GM10248 (cell line): ENCODE results near the gene SH3RF1.

Experiments
- CTCF ChIA-PET: fragments of 300-600 bp; sonication (Branson Sonifier 250); formaldehyde crosslinking; extraction: SDS; loops from one replicate; lab custom pipeline; 2021; ENCODE audit warnings: antibody characterized with exemption; lab: Yijun Ruan, JAX
- POLR2A ChIA-PET: fragments of 350-650 bp; sonication (Branson Sonifier 250); formaldehyde crosslinking; extraction: SDS; loops from one replicate; lab custom pipeline; 2020; ENCODE audit warnings: antibody characterized with exemption; lab: Yijun Ruan, JAX
- DNase-seq: peaks from one replicate; pipeline ENCODE4 v3.0.0; 2012; ENCODE audit errors: extremely low spot score
- TF ChIP-seq, protein P1 (sequence below): IDR thresholded peaks from 2 replicates; pipeline ENCODE4 v1.5.1; 2012; ENCODE audit warnings: mild to moderate bottlenecking, low read depth; ENCODE audit errors: extremely low read depth, missing control alignments, control extremely low read depth

Gene SH3RF1

DNA sequence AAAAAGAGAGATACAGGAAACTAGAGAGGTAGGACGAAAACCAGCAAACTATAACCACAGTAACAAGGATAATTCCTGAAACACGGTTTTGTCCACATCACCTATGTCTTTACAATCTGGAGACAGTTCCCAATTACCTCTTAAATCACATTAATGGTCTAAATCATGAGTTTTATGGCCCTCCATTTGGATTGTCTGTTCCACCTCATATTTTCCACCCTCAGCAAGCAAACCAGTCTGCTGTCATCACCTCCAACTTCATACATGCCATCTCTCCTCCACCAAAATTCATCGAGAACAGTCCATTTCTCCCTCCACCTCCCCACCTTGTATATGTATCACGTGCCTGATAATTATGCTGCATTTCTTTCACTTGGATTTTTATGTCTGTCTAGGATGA, 107.3 kb downstream of the SH3RF1 start:
- ChIA-PET CTCF (no interaction called here), POLR2A (no interaction called here)
- DNase-seq: no peak
- TF ChIP-seq, protein P1, sequence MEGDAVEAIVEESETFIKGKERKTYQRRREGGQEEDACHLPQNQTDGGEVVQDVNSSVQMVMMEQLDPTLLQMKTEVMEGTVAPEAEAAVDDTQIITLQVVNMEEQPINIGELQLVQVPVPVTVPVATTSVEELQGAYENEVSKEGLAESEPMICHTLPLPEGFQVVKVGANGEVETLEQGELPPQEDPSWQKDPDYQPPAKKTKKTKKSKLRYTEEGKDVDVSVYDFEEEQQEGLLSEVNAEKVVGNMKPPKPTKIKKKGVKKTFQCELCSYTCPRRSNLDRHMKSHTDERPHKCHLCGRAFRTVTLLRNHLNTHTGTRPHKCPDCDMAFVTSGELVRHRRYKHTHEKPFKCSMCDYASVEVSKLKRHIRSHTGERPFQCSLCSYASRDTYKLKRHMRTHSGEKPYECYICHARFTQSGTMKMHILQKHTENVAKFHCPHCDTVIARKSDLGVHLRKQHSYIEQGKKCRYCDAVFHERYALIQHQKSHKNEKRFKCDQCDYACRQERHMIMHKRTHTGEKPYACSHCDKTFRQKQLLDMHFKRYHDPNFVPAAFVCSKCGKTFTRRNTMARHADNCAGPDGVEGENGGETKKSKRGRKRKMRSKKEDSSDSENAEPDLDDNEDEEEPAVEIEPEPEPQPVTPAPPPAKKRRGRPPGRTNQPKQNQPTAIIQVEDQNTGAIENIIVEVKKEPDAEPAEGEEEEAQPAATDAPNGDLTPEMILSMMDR: no peak

DNA sequence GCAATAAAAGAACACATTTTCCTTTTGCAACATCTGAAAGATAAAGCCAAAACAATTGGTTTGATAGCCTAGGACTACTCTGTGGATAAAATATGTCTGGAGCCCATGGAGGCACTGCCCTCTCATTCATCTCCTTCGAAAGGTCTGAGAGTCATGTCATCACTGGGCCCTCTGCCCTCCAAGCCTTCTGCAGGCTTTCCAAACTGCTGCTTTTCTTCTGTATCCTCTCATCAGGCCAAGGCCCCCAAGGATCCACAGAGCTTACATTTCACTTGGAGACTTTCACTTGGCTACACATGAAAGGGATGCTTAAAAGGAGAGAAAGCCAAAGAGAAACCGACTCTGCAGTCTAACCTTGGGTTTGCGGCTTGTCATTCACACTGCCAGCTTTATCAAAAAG, 109.9 kb downstream of the SH3RF1 start:
- TF ChIP-seq, protein P1: no peak
- DNase-seq: no peak
- POLR2A ChIA-PET: no interaction called here
- CTCF ChIA-PET: interaction anchor here (1.0 to 1.6 kb wide), 3 partner anchors 7 to 77 kb away, joined by 3 to 5 read pairs (median 3); no protein-coding TSS in a partner anchor

DNA sequence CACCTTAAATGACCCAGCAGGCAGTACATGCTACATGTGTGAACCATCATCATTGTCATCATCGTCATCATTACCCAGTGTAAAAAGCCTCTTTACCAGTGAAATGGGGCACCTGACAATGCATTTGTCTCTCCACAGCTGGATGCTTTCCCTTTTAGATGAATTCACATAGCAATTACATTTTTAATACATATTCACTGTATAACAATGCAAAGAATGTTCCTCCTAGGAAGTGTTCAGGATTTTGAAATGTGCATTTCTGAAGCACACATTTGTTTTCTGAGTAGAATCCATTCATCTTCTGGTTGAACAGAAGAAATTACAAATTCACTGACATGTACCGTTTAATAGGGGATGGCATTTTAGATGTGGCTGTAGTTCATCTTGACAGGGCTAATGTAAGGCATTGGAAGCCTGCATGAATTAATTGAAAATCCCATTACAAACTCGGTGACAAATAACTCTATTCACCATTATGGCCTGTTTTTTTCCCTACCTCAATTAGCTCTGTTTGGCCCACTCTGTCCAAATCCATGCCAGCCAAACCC, 111.1 kb downstream of the SH3RF1 start:
- TF ChIP-seq, protein P1: no peak
- ChIA-PET CTCF (interaction anchor here (1.0 to 1.8 kb wide), 3 partner anchors 10 to 76 kb away, joined by 3 to 5 read pairs (median 3); no protein-coding TSS in a partner anchor), POLR2A (no interaction called here)
- DNase-seq: no peak

DNA sequence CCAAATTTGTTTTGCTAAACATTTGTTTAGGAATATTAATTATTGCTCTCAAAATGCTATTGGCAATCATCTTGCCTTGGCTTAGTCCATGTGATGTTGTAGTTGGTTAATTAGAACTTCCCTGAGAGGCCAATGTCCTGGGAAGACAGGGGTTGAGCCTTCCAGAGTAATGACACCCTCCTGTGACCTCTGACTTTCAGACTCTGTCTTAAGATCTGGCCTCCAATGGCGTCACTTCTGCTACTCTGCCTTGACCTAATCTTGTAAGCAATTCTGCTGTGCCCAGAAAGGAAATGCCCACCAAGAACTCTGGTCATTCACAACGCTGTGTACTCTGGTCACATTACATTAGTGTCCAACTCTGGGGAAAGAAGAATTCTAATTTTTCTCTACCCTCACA, 111.9 kb downstream of the SH3RF1 start:
- POLR2A ChIA-PET: no interaction called here
- CTCF ChIA-PET: interaction anchor here (1.8 kb wide), 1 partner anchor 9 kb away, joined by 5 read pairs; no protein-coding TSS in a partner anchor
- DNase-seq: no peak
- TF ChIP-seq, protein P1: no peak

DNA sequence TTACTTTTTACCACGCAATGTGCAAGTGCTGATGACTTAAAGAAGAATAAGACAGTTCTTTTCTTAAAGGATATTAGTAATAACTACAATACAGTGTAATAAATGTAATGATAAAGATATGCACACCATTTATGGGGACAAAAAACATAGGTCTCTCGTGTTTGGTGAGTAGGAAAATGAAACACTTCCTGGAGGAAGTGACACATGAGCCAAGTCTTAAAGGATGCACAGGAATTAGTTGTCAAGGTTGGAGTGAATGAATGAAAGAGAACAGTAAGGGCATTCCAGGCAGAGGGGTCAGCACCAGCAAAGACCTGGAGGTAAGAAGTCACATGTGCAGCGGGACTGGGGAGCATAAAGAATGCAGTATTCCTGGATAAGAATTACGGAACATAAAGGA, 112.7 kb downstream of the SH3RF1 start:
- no peak for DNase-seq
- TF ChIP-seq, protein P1: no peak
- ChIA-PET CTCF (interaction anchor here (1.2 to 1.8 kb wide), 3 partner anchors 8 to 45 kb away, joined by 3 to 5 read pairs (median 3); no protein-coding TSS in a partner anchor), POLR2A (no interaction called here)

DNA sequence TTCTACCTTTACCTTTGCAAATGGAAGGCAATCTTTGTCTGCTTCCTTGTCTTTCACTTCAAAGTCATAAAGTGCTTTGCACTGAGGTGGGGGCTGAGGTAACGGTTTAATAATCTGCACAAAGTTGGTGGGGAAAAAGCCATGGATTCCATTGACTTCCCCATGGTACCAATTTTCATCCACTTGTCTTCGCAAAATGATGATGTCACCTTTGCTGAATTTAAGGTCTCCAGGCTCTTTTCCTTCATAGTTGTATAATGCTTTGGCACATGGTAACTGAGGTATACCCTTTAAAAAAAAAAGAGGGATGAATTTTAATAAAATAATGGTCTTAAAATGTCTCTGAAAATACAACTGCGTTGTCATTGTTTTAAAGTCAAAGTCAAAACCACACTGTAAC, 114.4 kb downstream of the SH3RF1 start:
- CTCF ChIA-PET: interaction anchor here (1.1 to 1.4 kb wide), 2 partner anchors 10 to 16 kb away, joined by 3 read pairs; no protein-coding TSS in a partner anchor
- DNase-seq: no peak
- POLR2A ChIA-PET: no interaction called here
- TF ChIP-seq, protein P1: no peak
